Muscle of leg (tissue), 11 donors: Measurements from ENCODE around the gene RBM20. TPM values are rescaled to one million over a fixed set of nuclear protein-coding genes. Genes with fewer than 3 reads are reported as not detected.

Source experiments
- DNase-seq: peaks from one replicate; pipeline ENCODE4 v3.0.0; 2013
- H3K27ac ChIP-seq: one replicate; pipeline ENCODE4 v1.5.1; 2013; ENCODE audit warnings: mild to moderate bottlenecking, low read length, control low read depth
- H3K27me3 ChIP-seq: one replicate; pipeline ENCODE4 v1.6.1; 2013; ENCODE audit warnings: low read length; ENCODE audit not compliant: control insufficient read depth, insufficient read depth
- H3K36me3 ChIP-seq: one replicate; pipeline ENCODE4 v1.6.1; 2013; ENCODE audit warnings: low read length; ENCODE audit not compliant: control insufficient read depth, insufficient read depth
- H3K4me1 ChIP-seq: one replicate; pipeline ENCODE4 v1.6.1; 2013; ENCODE audit warnings: low read length; ENCODE audit not compliant: control insufficient read depth, insufficient read depth
- H3K4me3 ChIP-seq: one replicate; pipeline ENCODE4 v1.5.1; 2013; ENCODE audit warnings: low read length, control low read depth
- H3K9me3 ChIP-seq: replicated peaks from 2 replicates; pipeline ENCODE4 v1.6.1; 2013; ENCODE audit warnings: low read depth, low read length; ENCODE audit not compliant: control insufficient read depth
- WGBS: methylation state at CpG from one replicate; pipeline ENCODE4 v1.1.5; 2013; ENCODE audit warnings: missing lambda C conversion rate; ENCODE audit not compliant: insufficient coverage; 5-methylcytosine and 5-hydroxymethylcytosine counted together
- polyA plus RNA-seq, 8 donors: library from polyadenylated mRNA; unstranded; fragments of 120-200 nt; gene quantifications; one replicate each; pipeline versions ENCODE4 v1.2.1 to v1.2.3, GENCODE V29; 2013; ENCODE audit warnings: inconsistent platforms in 1 of 8, low replicate concordance in 1 of 8; ENCODE audit not compliant: insufficient read length in 8 of 8, insufficient read depth in 1 of 8
- total RNA-seq: library from RNA; stranded (reverse); fragments of 120-200 nt; gene quantifications from one replicate; pipeline ENCODE4 v1.2.4, GENCODE V29; 2013

The RBM20 gene
- total and polyA plus RNA-seq, 9 donors: 6.5 to 17.0 (median 9.8) TPM

DNA sequence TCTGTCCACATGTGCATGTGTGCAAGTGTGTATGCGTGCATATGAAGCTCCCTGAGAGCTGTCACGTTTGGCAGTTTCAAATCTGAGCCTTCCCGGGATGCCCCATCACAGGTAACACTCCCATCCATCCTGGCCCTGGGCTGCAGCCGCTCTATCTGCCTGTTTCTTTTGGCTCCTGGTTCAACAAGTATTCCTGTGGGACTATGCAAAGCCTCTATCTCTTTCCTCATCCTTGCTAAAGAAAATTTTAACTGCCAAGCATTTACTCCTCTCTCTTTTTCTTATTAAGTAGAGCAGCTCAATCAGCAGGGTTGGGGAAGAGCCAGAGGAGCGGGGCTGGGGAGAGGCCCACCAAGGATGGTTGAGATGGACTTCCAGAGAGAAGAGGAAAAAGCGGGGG, 203.2 kb downstream of the RBM20 start:
- no peak for DNase-seq
- 24% methylated on average over 3 of the region's 6 CpGs for WGBS

DNA sequence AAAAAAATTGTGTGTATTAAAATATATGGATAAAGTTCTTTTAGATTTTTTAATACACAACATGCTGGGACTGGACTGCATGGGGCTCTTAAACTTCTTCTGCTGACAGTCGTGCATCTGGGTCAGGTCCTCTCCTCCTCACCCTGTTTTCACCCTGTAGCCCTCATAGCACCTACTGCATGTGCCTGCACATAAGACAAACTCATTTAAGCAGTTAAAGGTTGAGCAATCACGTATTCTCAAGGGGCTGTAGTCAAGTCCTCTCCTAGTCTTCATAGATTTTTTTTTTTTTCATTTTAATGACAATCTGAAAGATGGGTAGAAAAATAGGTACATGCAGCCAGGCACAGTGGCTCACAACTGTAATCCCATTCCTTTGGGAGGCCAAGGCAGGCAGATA, 204.0 kb downstream of the RBM20 start:
- no CpG with 5 or more reads among the region's 2 CpGs for WGBS

More for the DNA sequence above, 203.2 kb downstream of the RBM20 start:
- H3K4me3 ChIP-seq: no peak overlapping the region
- H3K27ac ChIP-seq: no peak overlapping the region
- H3K27me3 ChIP-seq: no peaks in the 10 kb centered on the region
- peaks cover 26% of the 10 kb centered on the region for H3K4me1 ChIP-seq
- no peaks in the 10 kb centered on the region for H3K36me3 ChIP-seq
- H3K9me3 ChIP-seq: no peaks in the 10 kb centered on the region

DNA sequence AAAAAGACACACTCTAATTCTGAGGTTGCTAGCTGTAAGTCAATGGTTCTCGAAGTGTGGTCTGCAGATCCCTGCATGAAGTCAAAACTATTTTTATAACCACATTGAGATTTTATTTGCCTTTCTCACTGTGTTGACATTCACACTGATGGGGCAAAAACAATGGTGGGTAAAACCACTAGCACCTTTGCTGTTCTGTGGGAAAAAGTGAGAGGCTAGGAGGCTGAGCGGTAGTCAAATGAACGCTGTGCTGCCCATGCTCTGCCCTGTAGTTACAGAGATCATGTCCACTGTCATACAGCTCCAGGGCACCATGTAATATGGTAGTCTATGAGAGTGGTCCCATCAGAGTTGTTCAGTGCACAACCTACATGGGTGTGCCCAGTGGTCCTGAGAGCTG, 206.0 kb downstream of the RBM20 start:
- 100% methylated on average over 2 of the region's 3 CpGs for WGBS
- no peak overlapping the region for H3K4me3 ChIP-seq
- DNase-seq: no peak
- peaks cover 26% of the 10 kb centered on the region for H3K4me1 ChIP-seq
- no peaks in the 10 kb centered on the region for H3K9me3 ChIP-seq
- no peaks in the 10 kb centered on the region for H3K36me3 ChIP-seq
- no peaks in the 10 kb centered on the region for H3K27me3 ChIP-seq
- H3K27ac ChIP-seq: no peak overlapping the region

More for the DNA sequence above, 204.0 kb downstream of the RBM20 start:
- Histone ChIP-seq H3K4me3 (no peak overlapping the region), H3K9me3 (no peaks in the 10 kb centered on the region), H3K36me3 (no peaks in the 10 kb centered on the region), H3K27ac (no peak overlapping the region), H3K4me1 (peaks cover 26% of the 10 kb centered on the region), H3K27me3 (no peaks in the 10 kb centered on the region)
- no peak for DNase-seq

DNA sequence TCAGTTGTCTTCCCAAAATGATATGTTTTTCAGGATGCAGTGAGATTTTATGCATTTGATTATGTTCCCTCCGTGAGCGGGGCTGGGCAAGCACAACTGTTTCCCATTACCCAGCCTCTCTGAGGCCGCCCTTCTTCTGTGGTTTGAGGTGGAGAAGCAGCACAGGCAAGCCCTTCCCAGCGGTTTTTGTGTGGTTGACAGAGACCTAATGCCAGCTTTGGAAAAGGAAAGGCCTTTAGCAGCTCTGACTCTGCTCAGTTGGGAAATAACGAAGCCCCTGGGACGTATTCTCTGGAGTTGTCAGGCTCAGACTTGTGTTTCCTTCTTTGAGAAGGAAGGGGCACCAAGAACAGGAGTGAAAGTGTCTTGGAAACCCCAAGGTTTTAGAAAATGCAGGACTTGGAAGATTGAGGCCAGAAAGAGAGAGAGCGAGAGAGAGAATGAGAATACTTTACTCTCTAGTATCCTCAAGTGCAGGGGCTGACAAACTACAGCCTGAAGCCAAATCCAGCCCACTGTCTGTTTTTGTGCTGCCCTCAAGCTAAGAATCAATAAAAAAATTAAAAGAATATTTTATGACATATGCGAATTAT, 207.0 kb downstream of the RBM20 start:
- Histone ChIP-seq H3K4me1 (peaks cover 19% of the 10 kb centered on the region), H3K27ac (no peak overlapping the region), H3K36me3 (no peaks in the 10 kb centered on the region), H3K27me3 (no peaks in the 10 kb centered on the region), H3K4me3 (no peak overlapping the region), H3K9me3 (no peaks in the 10 kb centered on the region)
- peak; percentile 53 for DNase-seq
- WGBS: 30% methylated on average over 3 of the region's 8 CpGs

DNA sequence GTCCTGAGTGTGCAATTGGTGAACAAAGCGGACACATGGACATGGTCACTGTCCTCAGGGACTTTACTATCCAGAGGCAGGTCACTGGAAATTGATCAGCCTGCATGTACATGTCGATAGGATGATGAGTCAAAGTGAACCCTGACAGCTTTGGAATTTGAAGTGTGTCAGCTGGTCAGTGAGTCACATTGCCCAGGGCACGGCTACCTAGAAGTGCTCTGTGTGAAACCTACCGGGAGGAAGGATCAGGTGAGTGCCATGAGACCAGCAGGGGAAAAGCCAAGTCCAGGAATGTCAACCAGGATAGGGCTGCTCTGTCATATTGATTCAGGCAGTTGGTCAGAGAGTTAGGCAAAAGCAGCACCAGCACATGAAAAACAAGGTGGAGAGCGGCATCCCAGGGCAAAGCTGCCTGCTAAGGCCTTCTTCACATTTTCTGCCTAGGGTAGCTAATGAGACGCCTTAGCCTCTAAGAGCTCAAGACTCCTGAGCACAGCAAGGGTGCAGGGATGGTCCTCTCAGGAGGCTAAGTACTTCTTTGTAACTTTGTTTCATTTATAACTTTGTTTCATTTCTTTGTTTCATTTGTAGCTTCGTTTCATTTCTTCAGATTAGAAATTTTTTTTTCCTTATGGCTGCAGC, 208.2 kb downstream of the RBM20 start:
- H3K27ac ChIP-seq: no peak overlapping the region
- H3K27me3 ChIP-seq: no peaks in the 10 kb centered on the region
- no peaks in the 10 kb centered on the region for H3K36me3 ChIP-seq
- no peak overlapping the region for H3K4me3 ChIP-seq
- H3K4me1 ChIP-seq: peaks cover 10% of the 10 kb centered on the region
- DNase-seq: no peak
- WGBS: 88% methylated on average over 4 of the region's 7 CpGs
- no peaks in the 10 kb centered on the region for H3K9me3 ChIP-seq

DNA sequence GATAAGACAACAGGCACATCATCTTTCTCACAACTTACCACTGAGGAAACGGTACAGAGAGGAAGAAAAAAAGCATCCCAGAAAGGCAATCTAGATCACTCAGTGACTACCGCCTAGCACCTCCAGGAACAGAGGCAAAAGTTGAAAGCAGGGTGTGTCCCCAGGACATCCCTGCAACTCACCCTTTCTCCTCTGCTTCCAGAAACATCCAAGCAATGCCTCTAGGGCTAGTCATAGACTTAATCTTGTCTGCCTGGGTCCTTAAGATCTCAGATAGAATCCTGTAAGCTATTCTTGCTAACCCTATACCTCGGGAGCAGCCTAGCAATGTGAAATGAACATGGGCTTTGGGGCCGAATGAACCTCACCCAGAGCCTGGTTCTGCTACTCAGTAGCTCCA, 208.8 kb downstream of the RBM20 start:
- 82% methylated on average over 3 of the region's 4 CpGs for WGBS
- no peak overlapping the region for H3K27ac ChIP-seq
- H3K9me3 ChIP-seq: no peaks in the 10 kb centered on the region
- no peaks in the 10 kb centered on the region for H3K36me3 ChIP-seq
- peaks cover 13% of the 10 kb centered on the region for H3K4me1 ChIP-seq
- H3K4me3 ChIP-seq: no peak overlapping the region
- DNase-seq: no peak
- no peaks in the 10 kb centered on the region for H3K27me3 ChIP-seq

DNA sequence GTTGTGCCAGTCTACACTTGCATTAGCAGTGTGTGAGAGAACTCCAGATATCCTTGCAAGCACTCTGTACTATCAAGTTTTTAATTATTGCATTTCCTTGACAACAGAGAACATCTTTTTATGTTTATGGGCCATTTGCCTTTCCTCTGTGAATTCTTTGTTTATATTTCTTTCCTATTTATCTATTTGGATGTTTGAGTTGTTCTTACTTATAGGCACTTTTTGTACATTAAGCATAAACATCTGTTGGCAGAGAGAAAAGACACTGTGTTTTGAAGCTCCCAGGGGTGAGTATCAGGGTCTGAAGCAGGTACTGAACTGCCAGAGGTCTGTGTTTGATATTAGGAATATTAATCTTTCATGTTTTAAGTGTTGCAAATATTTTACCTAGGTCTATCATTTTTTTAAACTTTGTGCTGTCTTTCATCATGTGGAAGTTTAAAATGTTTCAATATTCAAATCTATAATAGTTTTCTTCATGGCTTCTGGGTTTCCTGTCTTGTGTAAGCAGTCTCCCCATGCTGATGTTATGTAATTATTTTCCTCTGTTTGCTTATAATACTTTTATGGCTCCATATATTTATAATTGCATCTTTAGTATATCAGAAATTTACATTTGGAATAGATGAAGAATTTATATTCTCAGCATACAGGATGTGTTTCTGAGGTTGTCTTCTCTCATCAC, 209.9 kb downstream of the RBM20 start:
- peaks cover 24% of the 10 kb centered on the region for H3K4me1 ChIP-seq
- no peak overlapping the region for H3K27ac ChIP-seq
- H3K4me3 ChIP-seq: no peak overlapping the region
- peak; percentile 37 for DNase-seq
- no peaks in the 10 kb centered on the region for H3K36me3 ChIP-seq
- no peaks in the 10 kb centered on the region for H3K9me3 ChIP-seq
- no peaks in the 10 kb centered on the region for H3K27me3 ChIP-seq

DNA sequence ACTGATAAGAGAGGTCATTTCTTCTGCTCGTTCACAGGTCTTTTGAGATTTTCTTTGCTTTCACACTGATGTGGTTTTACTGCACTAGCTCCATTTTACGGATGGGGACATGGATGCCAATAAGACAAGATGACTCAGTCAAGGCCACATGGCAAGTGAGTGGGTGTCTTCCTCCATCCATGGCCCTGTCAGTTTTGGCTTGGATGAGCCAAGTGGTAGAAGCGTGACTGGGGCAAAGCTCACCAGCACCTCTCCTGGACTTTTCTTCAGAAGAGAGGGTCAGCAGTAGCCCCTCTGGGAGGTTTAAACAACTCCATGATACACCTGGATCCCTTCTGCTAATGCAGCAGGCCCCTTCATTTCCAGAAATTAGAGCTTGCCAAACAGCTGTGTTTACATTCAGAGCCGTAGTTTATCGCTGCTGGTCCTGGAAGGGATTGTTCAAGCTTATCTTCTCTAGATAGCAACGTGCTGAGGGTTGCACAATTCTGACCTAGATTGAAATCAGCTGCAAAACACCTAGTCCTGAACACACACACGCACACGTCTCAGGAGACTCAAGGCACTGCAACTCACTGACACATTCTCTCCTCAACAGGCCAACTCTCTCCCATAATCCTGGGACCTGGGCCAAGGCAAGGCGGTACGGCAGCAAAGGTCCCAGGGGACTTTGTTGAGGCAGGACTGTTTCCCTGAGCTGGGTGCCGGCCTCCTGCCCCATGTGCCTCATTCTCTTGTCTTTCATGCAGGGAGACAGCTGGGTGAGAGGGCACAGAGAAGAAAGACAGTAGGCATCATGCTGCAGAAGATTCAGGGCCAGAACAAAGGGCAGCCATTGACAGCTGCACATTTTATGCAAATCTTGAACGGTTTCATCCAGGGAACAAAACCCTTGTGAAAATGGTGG, 213.4 kb downstream of the RBM20 start:
- DNase-seq: peak; percentile 73
- H3K36me3 ChIP-seq: no peaks in the 10 kb centered on the region
- peak overlapping the region; percentile 56 for H3K27ac ChIP-seq
- peaks cover 44% of the 10 kb centered on the region for H3K4me1 ChIP-seq
- H3K9me3 ChIP-seq: no peaks in the 10 kb centered on the region
- 36% methylated on average over 10 of the region's 12 CpGs for WGBS
- H3K27me3 ChIP-seq: no peaks in the 10 kb centered on the region
- no peak overlapping the region for H3K4me3 ChIP-seq

DNA sequence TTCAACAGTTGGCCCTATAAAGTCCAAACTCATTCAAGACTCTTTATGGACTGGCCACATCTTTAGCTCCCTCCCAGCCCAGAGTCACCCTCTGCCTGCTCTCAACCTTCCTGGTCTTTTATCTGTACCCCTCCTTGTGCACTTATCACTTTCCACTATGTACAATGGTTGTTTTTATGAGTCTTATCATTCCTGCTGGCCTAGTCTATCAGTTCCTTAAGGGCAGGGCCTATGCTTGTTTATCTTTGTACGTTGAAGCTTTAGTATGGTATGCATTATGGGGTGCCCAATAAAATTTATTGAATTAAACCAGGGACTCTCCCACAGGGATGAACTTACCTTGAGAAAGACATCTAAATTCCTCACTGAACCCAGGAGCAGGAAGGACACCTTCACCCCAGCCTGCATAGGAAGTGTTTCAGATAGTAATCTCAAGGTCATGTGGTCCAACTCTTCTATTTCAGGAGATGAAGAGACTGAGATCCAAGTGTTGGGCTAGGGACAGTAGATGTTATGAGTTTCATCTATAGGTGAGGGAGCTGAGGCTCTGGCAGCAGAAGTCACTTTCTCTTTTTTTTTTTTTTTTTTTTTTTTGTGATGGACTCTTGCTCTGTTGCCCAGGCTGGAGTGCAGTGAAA, 214.3 kb downstream of the RBM20 start:
- Histone ChIP-seq H3K9me3 (no peaks in the 10 kb centered on the region), H3K27ac (peak overlapping the region; percentile 39), H3K27me3 (no peaks in the 10 kb centered on the region), H3K4me3 (no peak overlapping the region), H3K4me1 (peaks cover 47% of the 10 kb centered on the region), H3K36me3 (no peaks in the 10 kb centered on the region)
- no peak for DNase-seq
- WGBS: no CpG with 5 or more reads among the region's 1 CpG
